A549 (cell line): ENCODE data around the gene ATP8B4. TPM values are rescaled to one million over a fixed set of nuclear protein-coding genes. Genes with fewer than 3 reads are reported as not detected.

Experiments
- ATAC-seq, 2 experiments: fragments of 200-7000 bp in 1 of 2; fragments of >200 bp in 1 of 2; cut with Nextera tagmentation in 1 of 2; cut with Tn5 transposase in 1 of 2; 3 replicates each; pipeline versions ENCODE4 v1.8.0 to v1.9.1; 2018 to 2020; ENCODE audit warnings: mild to moderate bottlenecking in 1 of 2, moderate library complexity in 1 of 2
- CTCF ChIA-PET: fragments of 300-600 bp; sonication (Branson Sonifier 250); formaldehyde crosslinking; extraction: SDS; loops from one replicate; lab custom pipeline; 2021; ENCODE audit warnings: antibody characterized with exemption, inconsistent platforms; lab: Yijun Ruan, JAX
- POLR2A ChIA-PET: fragments of 350-600 bp; formaldehyde crosslinking; extraction: SDS; loops from one replicate; lab custom pipeline; 2021; ENCODE audit warnings: antibody characterized with exemption, inconsistent platforms; lab: Yijun Ruan, JAX
- DNase-seq, 2 experiments: peaks; one replicate each; pipeline versions ENCODE4 v3.0.0 to v3.0.0-alpha.2; 2011 to 2016; ENCODE audit warnings: low read depth in 1 of 2, low spot score in 1 of 2
- FAIRE-seq: peaks from 2 replicates; lab custom pipeline; 2011; peaks lifted over from hg19 to GRCh38; lab: Jason Lieb, UNC
- H3K27ac ChIP-seq, 2 experiments: fragments of >200 bp; sonication (Bioruptor Twin); formaldehyde crosslinking; 3 replicates each; pipeline ENCODE4 v1.5.1; 2016 to 2017
- H3K4me1 ChIP-seq: fragments of >200 bp; sonication (Bioruptor Twin); formaldehyde crosslinking; 3 replicates; pipeline ENCODE4 v1.6.1; 2016
- H3K4me2 ChIP-seq: fragments of >200 bp; sonication (Bioruptor Twin); formaldehyde crosslinking; 3 replicates; pipeline ENCODE4 v1.6.1; 2016
- H3K4me3 ChIP-seq: fragments of >200 bp; sonication (Bioruptor Twin); formaldehyde crosslinking; 3 replicates; pipeline ENCODE4 v1.5.1; 2016
- H3K9me3 ChIP-seq: fragments of >200 bp; sonication (Bioruptor Twin); formaldehyde crosslinking; 3 replicates; pipeline ENCODE4 v1.6.1; 2016
- ATOH8 ChIP-seq: fragments of 250-450 bp; sonication (Bioruptor Pico); IDR thresholded peaks from 2 replicates; pipeline ENCODE4 v1.5.0; 2020; ENCODE audit warnings: low read depth, mild to moderate bottlenecking, moderate library complexity
- CBX2 ChIP-seq: fragments of 200-600 bp; sonication (generic); IDR thresholded peaks from 2 replicates; pipeline ENCODE4 v1.6.1; 2016; ENCODE audit warnings: low read depth, mild to moderate bottlenecking, borderline replicate concordance
- CEBPB ChIP-seq, 2 experiments: fragments of >200 bp in 1 of 2; sonication (Bioruptor Twin) in 1 of 2; formaldehyde crosslinking in 1 of 2; IDR thresholded peaks; 2 replicates each; pipeline ENCODE4 v1.6.1; 2012 to 2016
- GATA3 ChIP-seq: IDR thresholded peaks from 2 replicates; pipeline ENCODE4 v1.6.1; 2012; ENCODE audit warnings: borderline replicate concordance
- HEYL ChIP-seq: fragments of 250-450 bp; sonication (Bioruptor Pico); IDR thresholded peaks from 2 replicates; pipeline ENCODE4 v1.8.0; 2021; ENCODE audit warnings: mild to moderate bottlenecking, moderate library complexity
- HOXA7 ChIP-seq: fragments of 250-450 bp; sonication (Bioruptor Pico); IDR thresholded peaks from 2 replicates; pipeline ENCODE4 v1.5.0; 2020; ENCODE audit warnings: mild to moderate bottlenecking, moderate library complexity
- NR3C1 ChIP-seq: fragments of >200 bp; sonication (Bioruptor Twin); formaldehyde crosslinking; IDR thresholded peaks from 3 replicates; pipeline ENCODE4 v1.6.1; 2017
- PBX3 ChIP-seq: IDR thresholded peaks from 2 replicates; pipeline ENCODE4 v1.6.1; 2012
- RAD21 ChIP-seq, 2 experiments: fragments of >200 bp in 1 of 2; sonication (Bioruptor Twin) in 1 of 2; formaldehyde crosslinking in 1 of 2; IDR thresholded peaks in 1 of 2; conservative IDR thresholded peaks in 1 of 2; 2 replicates in 1 of 2; 3 replicates in 1 of 2; pipeline ENCODE4 v1.6.1; 2012 to 2018; ENCODE audit warnings: inconsistent platforms in 1 of 2
- SREBF2 ChIP-seq: fragments of 450-650 bp; IDR thresholded peaks from 2 replicates; pipeline ENCODE4 v1.6.1; 2014; ENCODE audit warnings: mild to moderate bottlenecking, moderate library complexity
- USF2 ChIP-seq: fragments of 450-650 bp; IDR thresholded peaks from 2 replicates; pipeline ENCODE4 v1.6.1; 2014; ENCODE audit warnings: antibody characterized with exemption
- WGBS: methylation state at CpG from one replicate; pipeline ENCODE4 v1.1.6; 2017; ENCODE audit errors: missing lambda C conversion rate; 5-methylcytosine and 5-hydroxymethylcytosine counted together
- polyA plus RNA-seq, 4 experiments: library from polyadenylated mRNA; depleted of rRNA in 3 of 4; stranded (reverse); fragments of >200 nt; fragmentation: RNase III in 1 of 4; extraction: RNeasy Plus Mini Kit Qiagen cat#74134 plus additional on column Dnase treatment in 1 of 4; gene quantifications; 2 replicates in 3 of 4; 3 replicates in 1 of 4; pipeline ENCODE4 v1.2.3, GENCODE V29; 2011 to 2017
- small RNA-seq, 6 experiments: library from RNA; depleted of rRNA; stranded (forward); fragments of <200 nt; gene quantifications; one replicate each; pipeline ENCODE3, GENCODE V24; 2012

Gene ATP8B4
- polyA plus RNA-seq, 2 of the 4 experiments (the other 2 are of a cell fraction) = 0.88 to 1.7 TPM

- Histone ChIP-seq H3K4me2 (peak overlapping the region; percentile 25), H3K4me1 (peaks cover 18% of the 10 kb centered on the region), H3K27ac (peak overlapping the region; percentile 8 to 22; a peak in 4 of 6 replicates), H3K9me3 (0 out of 3 replicates have a peak, but pooled peaks cover 2% of the 10 kb centered on the region), H3K4me3 (no peak overlapping the region)
- DNase-seq (peak in 1 of 2 experiments; percentile 19), ATAC-seq (peak; percentile 64 to 69; a peak in 5 of 6 replicates), FAIRE-seq (no peak)
- TF ChIP-seq CEBPB (IDR thresholded peaks at IDR 0.05) (peak; percentile 74 to 84), GATA3 (no peak)
- WGBS = 44% methylated on average over 2 of the region's 2 CpGs
- CTCF ChIA-PET = interaction anchor here (1.2 kb wide), 1 partner anchor 22 kb away, joined by 4 read pairs; no protein-coding TSS in a partner anchor
- POLR2A ChIA-PET = no interaction called here
These were observed 309.0 kb downstream of the ATP8B4 start for GRCh38 chr15:49809894-49810609.

- Histone ChIP-seq H3K4me1 (peaks cover 18% of the 10 kb centered on the region), H3K27ac (no peak overlapping the region), H3K4me3 (no peak overlapping the region), H3K9me3 (0 out of 3 replicates have a peak, but pooled peaks cover 2% of the 10 kb centered on the region), H3K4me2 (no peak overlapping the region)
- CTCF ChIA-PET = no interaction called here
- TF ChIP-seq HEYL (CRISPR knock-in tag) (no peak), NR3C1 (no peak), HOXA7 (CRISPR knock-in tag) (no peak), ATOH8 (no peak), CBX2 (no peak), PBX3 (no peak), USF2 (no peak), SREBF2 (no peak), RAD21 (conservative IDR thresholded peaks at IDR 0.05 in 1 of 2, IDR thresholded peaks at IDR 0.05 in 1 of 2) (no peak), GATA3 (no peak)
- WGBS = 70% methylated on average over 1 of the region's 1 CpG
- DNase-seq (no peak), FAIRE-seq (peak; percentile 7), ATAC-seq (no peak)
- POLR2A ChIA-PET = no interaction called here
These were observed 310.7 kb downstream of the ATP8B4 start for GRCh38 chr15:49808341-49808740.

Small RNA genes lying within 50 kb of the gene (small RNA-seq; reads per million reads assigned to genes)
- gene RNA5SP394 = 0 to 0.26 (median 0) reads per million in 6 experiments

Other genes with a start within 250 kb of the ATP8B4 start
- 42.8 and 44.1 TPM in 2 replicates for gene SLC27A2, start 63.0 kb upstream of the ATP8B4 start, polyA plus RNA-seq (2011; rRNA removed)
- gene SLC27A2, start 63.0 kb upstream of the ATP8B4 start, polyA plus RNA-seq (2017; fragmentation: RNase III; extraction: RNeasy Plus Mini Kit Qiagen cat#74134 plus additional on column Dnase treatment) = 36.0 to 45.2 TPM (median 39.7 TPM) in 3 replicates
- gene HDC, start 146.5 kb upstream of the ATP8B4 start, polyA plus RNA-seq (2011; rRNA removed) = 0.13 and 0.16 TPM in 2 replicates
- 0.07 to 0.18 TPM (median 0.09 TPM) in 3 replicates for gene HDC, start 146.5 kb upstream of the ATP8B4 start, polyA plus RNA-seq (2017; fragmentation: RNase III; extraction: RNeasy Plus Mini Kit Qiagen cat#74134 plus additional on column Dnase treatment)
- 53.9 and 55.1 TPM in 2 replicates for gene GABPB1, start 236.0 kb upstream of the ATP8B4 start, polyA plus RNA-seq (2011; rRNA removed)
- 23.0 to 28.9 TPM (median 23.7 TPM) in 3 replicates for gene GABPB1, start 236.0 kb upstream of the ATP8B4 start, polyA plus RNA-seq (2017; fragmentation: RNase III; extraction: RNeasy Plus Mini Kit Qiagen cat#74134 plus additional on column Dnase treatment)